Measurements from ENCODE around the gene AUTS2.

The AUTS2 gene

DNA sequence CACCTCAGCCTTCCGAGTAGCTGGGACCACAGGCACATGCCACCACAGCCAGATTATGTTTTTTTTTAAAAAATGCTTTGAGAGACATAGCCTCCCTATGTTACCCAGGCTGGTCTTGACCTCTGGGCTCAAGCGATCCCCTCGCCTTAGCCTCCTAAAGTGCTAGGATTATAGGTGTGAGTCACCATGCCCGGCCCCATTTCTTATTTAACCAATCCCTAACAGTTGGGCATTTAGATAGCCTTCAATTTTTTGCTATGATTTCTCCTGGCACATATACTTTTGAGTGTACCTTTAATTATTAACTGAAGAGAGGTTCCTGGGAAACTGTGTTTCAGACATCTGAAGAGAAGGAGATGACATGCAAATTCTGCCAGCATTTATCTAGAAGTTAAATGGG, 22.6 kb upstream of the AUTS2 start:
- TF ChIP-seq, protein P1, sequence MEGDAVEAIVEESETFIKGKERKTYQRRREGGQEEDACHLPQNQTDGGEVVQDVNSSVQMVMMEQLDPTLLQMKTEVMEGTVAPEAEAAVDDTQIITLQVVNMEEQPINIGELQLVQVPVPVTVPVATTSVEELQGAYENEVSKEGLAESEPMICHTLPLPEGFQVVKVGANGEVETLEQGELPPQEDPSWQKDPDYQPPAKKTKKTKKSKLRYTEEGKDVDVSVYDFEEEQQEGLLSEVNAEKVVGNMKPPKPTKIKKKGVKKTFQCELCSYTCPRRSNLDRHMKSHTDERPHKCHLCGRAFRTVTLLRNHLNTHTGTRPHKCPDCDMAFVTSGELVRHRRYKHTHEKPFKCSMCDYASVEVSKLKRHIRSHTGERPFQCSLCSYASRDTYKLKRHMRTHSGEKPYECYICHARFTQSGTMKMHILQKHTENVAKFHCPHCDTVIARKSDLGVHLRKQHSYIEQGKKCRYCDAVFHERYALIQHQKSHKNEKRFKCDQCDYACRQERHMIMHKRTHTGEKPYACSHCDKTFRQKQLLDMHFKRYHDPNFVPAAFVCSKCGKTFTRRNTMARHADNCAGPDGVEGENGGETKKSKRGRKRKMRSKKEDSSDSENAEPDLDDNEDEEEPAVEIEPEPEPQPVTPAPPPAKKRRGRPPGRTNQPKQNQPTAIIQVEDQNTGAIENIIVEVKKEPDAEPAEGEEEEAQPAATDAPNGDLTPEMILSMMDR (IDR thresholded peaks at IDR 0.05; ENCODE audit: extremely low read depth, missing control alignments), result no peak
- no peak for DNase-seq (ENCODE audit: low spot score)

DNA sequence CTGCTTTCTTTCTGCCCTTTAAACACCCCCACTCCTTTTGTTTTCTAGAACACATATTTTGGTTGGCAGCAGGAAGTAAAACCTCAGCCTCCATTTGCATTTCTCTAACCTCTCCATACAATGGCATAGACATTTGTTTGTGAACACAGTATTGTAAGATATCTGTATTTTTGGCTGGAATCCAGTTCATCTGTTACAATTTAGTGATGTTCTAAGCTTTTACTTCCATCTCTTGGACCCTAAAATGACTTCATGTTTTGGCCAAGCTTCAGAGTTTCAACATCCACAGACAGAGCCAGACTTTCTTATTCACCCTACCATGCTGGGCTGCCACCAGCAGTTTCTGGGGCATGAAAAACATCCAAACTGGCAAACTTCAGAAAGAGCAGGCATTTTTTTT, 21.1 kb upstream of the AUTS2 start:
- no peak for DNase-seq (ENCODE audit: low spot score)
- TF ChIP-seq, protein P1 (IDR thresholded peaks at IDR 0.05; ENCODE audit: extremely low read depth, missing control alignments), result no peak

DNA sequence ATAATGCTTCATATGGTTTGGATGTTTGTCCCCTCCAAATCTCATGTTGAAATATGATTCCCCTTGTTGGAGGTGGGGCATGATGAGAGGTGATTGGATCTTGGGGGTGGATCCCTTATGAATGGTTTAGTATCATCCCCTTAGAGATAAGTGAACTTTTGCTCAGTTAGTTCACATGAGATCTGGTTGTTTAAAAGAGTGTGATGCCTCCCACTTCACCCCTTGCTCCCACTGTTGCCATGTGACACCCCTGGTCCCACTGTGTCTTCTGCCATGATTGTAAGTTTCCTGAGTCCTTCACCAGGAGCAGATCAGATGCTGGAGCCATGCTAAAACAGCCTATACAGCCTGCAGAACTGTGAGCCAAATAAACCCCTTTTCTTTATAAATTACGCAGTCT, 13.1 kb upstream of the AUTS2 start:
- TF ChIP-seq, protein P1 (IDR thresholded peaks at IDR 0.05; ENCODE audit: extremely low read depth, missing control alignments), result no peak
- DNase-seq (ENCODE audit: low spot score), result no peak

DNA sequence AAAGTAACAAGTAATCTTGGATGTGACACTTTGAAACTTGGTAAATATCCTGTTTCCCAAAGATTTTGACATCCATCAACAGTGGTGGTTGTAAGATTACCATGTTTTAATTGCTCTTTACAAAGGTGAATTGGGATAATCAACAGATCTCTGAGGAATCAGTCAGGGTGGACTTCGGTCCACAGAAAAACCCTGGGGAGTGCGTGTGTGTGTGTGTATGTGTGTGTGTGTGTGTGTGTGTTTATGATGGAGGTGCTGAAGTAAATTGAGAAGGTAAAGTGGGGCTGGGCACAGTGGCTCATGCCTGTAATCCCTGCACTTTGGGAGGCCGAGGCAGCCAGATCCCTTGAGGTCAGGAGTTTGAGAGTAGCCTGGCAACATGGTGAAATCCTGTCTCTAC, 12.0 kb upstream of the AUTS2 start:
- TF ChIP-seq, protein P1 (IDR thresholded peaks at IDR 0.05; ENCODE audit: extremely low read depth, missing control alignments), result no peak
- no peak for DNase-seq (ENCODE audit: low spot score)

DNA sequence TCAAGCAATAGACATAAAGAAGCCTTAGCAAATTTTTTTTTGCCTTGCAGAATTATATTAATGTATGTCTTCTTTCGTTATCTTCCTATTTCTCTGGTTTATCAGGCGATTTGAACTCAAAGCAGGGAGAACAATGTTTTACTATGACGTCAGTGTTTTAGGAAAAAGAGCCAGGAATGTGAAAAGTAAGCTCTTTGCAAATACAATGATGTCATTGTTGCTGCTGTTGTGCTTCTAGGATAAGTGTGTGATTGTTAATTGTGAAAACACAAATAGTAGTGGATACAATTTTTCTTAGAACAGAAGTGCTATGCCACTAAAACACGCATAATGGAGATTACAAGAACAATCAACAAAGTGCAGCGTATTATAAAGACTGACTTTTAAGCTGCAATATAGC, 9.5 kb upstream of the AUTS2 start:
- TF ChIP-seq, protein P1 (IDR thresholded peaks at IDR 0.05; ENCODE audit: extremely low read depth, missing control alignments), result no peak
- DNase-seq (ENCODE audit: low spot score), result no peak

DNA sequence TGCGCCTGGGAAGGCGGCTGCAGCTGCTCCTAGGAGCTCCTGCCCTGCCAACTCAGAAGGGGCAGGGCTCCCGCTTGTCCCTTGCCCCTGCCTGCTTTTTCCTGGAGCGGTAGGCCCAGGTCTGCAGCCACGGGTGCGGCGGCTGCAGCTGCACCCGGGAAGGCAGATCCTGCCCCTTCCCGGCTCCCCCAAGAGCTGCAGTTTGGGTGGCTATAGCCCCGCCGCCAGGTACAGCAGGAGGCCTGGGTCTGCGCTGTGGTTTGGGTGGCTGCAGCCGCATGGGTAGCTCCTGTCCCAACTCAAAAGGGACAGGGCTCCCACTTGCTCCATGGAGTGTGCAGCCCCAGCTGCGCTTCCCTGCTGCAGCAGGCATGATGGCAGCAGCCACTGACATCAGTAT, 6.5 kb upstream of the AUTS2 start:
- DNase-seq (ENCODE audit: low spot score), result no peak
- TF ChIP-seq, protein P1 (IDR thresholded peaks at IDR 0.05; ENCODE audit: extremely low read depth, missing control alignments), result no peak

DNA sequence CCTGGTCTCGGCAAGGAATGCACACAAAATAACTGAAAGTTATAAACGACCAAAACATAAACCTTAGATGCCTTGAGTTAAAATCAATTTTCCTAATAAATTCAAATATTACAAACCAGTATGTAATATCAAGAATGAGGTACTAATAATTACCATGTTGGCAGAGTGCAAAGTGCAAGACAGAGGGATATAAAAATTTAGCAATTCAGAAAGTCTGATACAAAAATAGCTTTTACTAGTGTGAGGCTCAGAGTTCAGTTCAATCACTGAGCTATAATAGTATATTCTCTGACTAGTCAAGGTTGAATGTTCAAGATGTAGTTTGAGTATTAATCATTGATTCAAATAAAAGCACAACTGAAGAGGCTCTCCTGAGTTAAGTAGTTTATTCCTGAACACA, 4.8 kb upstream of the AUTS2 start:
- TF ChIP-seq, protein P1 (IDR thresholded peaks at IDR 0.05; ENCODE audit: extremely low read depth, missing control alignments), result no peak
- DNase-seq (ENCODE audit: low spot score), result no peak
